HEK293 (cell line): ENCODE results near the gene TTLL11.

Experiments used
- CTCF ChIA-PET: fragments of 350-600 bp; formaldehyde crosslinking; extraction: SDS; loops from one replicate; lab custom pipeline; 2021; ENCODE audit warnings: antibody characterized with exemption; lab: Yijun Ruan, JAX
- POLR2A ChIA-PET: fragments of 300-600 bp; formaldehyde crosslinking; extraction: SDS; loops from one replicate; lab custom pipeline; 2020; ENCODE audit warnings: antibody characterized with exemption, inconsistent platforms; lab: Yijun Ruan, JAX
- H3K27ac ChIP-seq: fragments of 200-500 bp; sonication (Bioruptor generic); 2 replicates; pipeline ENCODE4 v1.5.1; 2014; ENCODE audit warnings: low read depth, low read length, control low read depth, inconsistent platforms; ENCODE audit errors: extremely low read depth
- H3K36me3 ChIP-seq, 2 experiments: fragments of 200-500 bp in 1 of 2; sonication (Bioruptor generic) in 1 of 2; 1 replicate in 1 of 2; 2 replicates in 1 of 2; pipeline ENCODE4 v1.5.1; 2014 to 2017; ENCODE audit warnings: inconsistent platforms in 2 of 2, low read length in 2 of 2; ENCODE audit not compliant: control insufficient read depth in 2 of 2, insufficient read depth in 1 of 2
- H3K4me1 ChIP-seq: fragments of 200-500 bp; sonication (Bioruptor generic); 2 replicates; pipeline ENCODE4 v1.5.1; 2014; ENCODE audit warnings: mild to moderate bottlenecking, low read length, inconsistent platforms; ENCODE audit not compliant: control insufficient read depth, insufficient read depth
- H3K4me3 ChIP-seq: 2 replicates; pipeline ENCODE4 v1.5.1; 2011; ENCODE audit warnings: low read depth, mild to moderate bottlenecking, control low read depth, low read length, moderate library complexity
- H3K9me3 ChIP-seq: fragments of 200-500 bp; sonication (Bioruptor generic); 2 replicates; pipeline ENCODE4 v1.5.1; 2014; ENCODE audit warnings: low read depth, low read length, inconsistent platforms; ENCODE audit not compliant: control insufficient read depth, insufficient read depth
- GLI2 ChIP-seq: fragments of 450-650 bp; formaldehyde crosslinking; IDR thresholded peaks from 2 replicates; pipeline ENCODE4; 2017; ENCODE audit warnings: missing biosample characterization, missing genetic modification characterization, low read depth, borderline replicate concordance
- HOXD13 ChIP-seq: sonication (generic); formaldehyde crosslinking; IDR thresholded peaks from 2 replicates; pipeline ENCODE4 v1.8.0; 2022; ENCODE audit warnings: missing genetic modification reagents, borderline replicate concordance
- KLF7 ChIP-seq: fragments of 450-650 bp; formaldehyde crosslinking; IDR thresholded peaks from 2 replicates; pipeline ENCODE4 v1.5.1; 2016; ENCODE audit warnings: missing biosample characterization, missing genetic modification characterization, borderline replicate concordance
- MYNN ChIP-seq: fragments of 450-650 bp; formaldehyde crosslinking; IDR thresholded peaks from 2 replicates; pipeline ENCODE4 v1.5.1; 2016; ENCODE audit warnings: missing biosample characterization, missing genetic modification characterization, borderline replicate concordance
- ZBTB49 ChIP-seq: fragments of 450-650 bp; formaldehyde crosslinking; IDR thresholded peaks from 2 replicates; pipeline ENCODE4 v1.5.1; 2016; ENCODE audit warnings: missing biosample characterization, missing genetic modification characterization, low read depth
- ZFP3 ChIP-seq: fragments of 450-650 bp; formaldehyde crosslinking; IDR thresholded peaks from 2 replicates; pipeline ENCODE4 v1.5.1; 2016; ENCODE audit warnings: low read depth, missing biosample characterization, missing genetic modification characterization
- ZFP41 ChIP-seq: fragments of 450-650 bp; formaldehyde crosslinking; IDR thresholded peaks from 2 replicates; pipeline ENCODE4 v1.5.1; 2016; ENCODE audit warnings: missing biosample characterization, missing genetic modification characterization, borderline replicate concordance
- ZNF133 ChIP-seq: fragments of 450-650 bp; formaldehyde crosslinking; IDR thresholded peaks from 2 replicates; pipeline ENCODE4 v1.5.1; 2016; ENCODE audit warnings: missing biosample characterization, missing genetic modification characterization
- ZNF140 ChIP-seq: fragments of 450-650 bp; formaldehyde crosslinking; IDR thresholded peaks from 2 replicates; pipeline ENCODE4 v1.5.1; 2016; ENCODE audit warnings: missing biosample characterization, missing genetic modification characterization
- ZNF148 ChIP-seq: fragments of 450-650 bp; formaldehyde crosslinking; IDR thresholded peaks from 2 replicates; pipeline ENCODE4 v1.5.0; 2017; ENCODE audit warnings: missing biosample characterization, missing genetic modification characterization, borderline replicate concordance
- ZNF19 ChIP-seq: fragments of 450-650 bp; formaldehyde crosslinking; IDR thresholded peaks from 2 replicates; pipeline ENCODE4; 2016; ENCODE audit warnings: missing biosample characterization, missing genetic modification characterization, low read depth
- ZNF211 ChIP-seq: fragments of 450-650 bp; formaldehyde crosslinking; IDR thresholded peaks from 2 replicates; pipeline ENCODE4 v1.5.1; 2016; ENCODE audit warnings: low read depth, missing biosample characterization, missing genetic modification characterization
- ZNF214 ChIP-seq: fragments of 450-650 bp; formaldehyde crosslinking; IDR thresholded peaks from 2 replicates; pipeline ENCODE4 v1.5.1; 2017; ENCODE audit warnings: missing biosample characterization, mild to moderate bottlenecking, missing genetic modification characterization, borderline replicate concordance
- ZNF248 ChIP-seq: fragments of 450-650 bp; formaldehyde crosslinking; IDR thresholded peaks from 2 replicates; pipeline ENCODE4 v1.5.1; 2017; ENCODE audit warnings: missing biosample characterization, missing genetic modification characterization
- ZNF266 ChIP-seq: fragments of 450-650 bp; formaldehyde crosslinking; IDR thresholded peaks from 2 replicates; pipeline ENCODE4 v1.5.1; 2016; ENCODE audit warnings: missing biosample characterization, missing genetic modification characterization, low read depth
- ZNF362 ChIP-seq: fragments of 450-650 bp; formaldehyde crosslinking; IDR thresholded peaks from 2 replicates; pipeline ENCODE4 v1.5.1; 2016; ENCODE audit warnings: missing biosample characterization, missing genetic modification characterization
- ZNF423 ChIP-seq: fragments of 450-650 bp; formaldehyde crosslinking; IDR thresholded peaks from 2 replicates; pipeline ENCODE4 v1.5.1; 2016; ENCODE audit warnings: missing biosample characterization, missing genetic modification characterization
- ZNF473 ChIP-seq: fragments of 450-650 bp; formaldehyde crosslinking; IDR thresholded peaks from 2 replicates; pipeline ENCODE4 v1.5.1; 2017; ENCODE audit warnings: missing biosample characterization, missing genetic modification characterization
- ZNF560 ChIP-seq: fragments of 450-650 bp; formaldehyde crosslinking; IDR thresholded peaks from 2 replicates; pipeline ENCODE4 v1.5.1; 2017; ENCODE audit warnings: missing biosample characterization, missing genetic modification characterization, borderline replicate concordance
- ZNF704 ChIP-seq: fragments of 450-650 bp; formaldehyde crosslinking; IDR thresholded peaks from 2 replicates; pipeline ENCODE4 v1.5.1; 2016; ENCODE audit warnings: missing biosample characterization, missing genetic modification characterization
- ZNF791 ChIP-seq: fragments of 450-650 bp; formaldehyde crosslinking; IDR thresholded peaks from 2 replicates; pipeline ENCODE4 v1.5.1; 2016; ENCODE audit warnings: missing biosample characterization, missing genetic modification characterization
- ZXDB ChIP-seq: fragments of 450-650 bp; formaldehyde crosslinking; IDR thresholded peaks from 2 replicates; pipeline ENCODE4 v1.5.1; 2016; ENCODE audit warnings: missing biosample characterization, missing genetic modification characterization

TTLL11 gene

GRCh38 chr9:121984726-121985402 is 108.2 kb downstream of the TTLL11 start:
- CTCF ChIA-PET, result interaction anchor here (0.8 to 1.0 kb wide), 4 partner anchors 298 to 439 kb away, joined by 3 to 4 read pairs (median 3); no protein-coding TSS in a partner anchor
- TF ChIP-seq ZNF140 (tag by site-specific recombination) (no peak), ZNF473 (no peak), ZNF148 (tag by site-specific recombination) (no peak), ZNF214 (tag by site-specific recombination) (no peak), ZNF423 (no peak), ZNF266 (tag by site-specific recombination) (no peak), ZNF248 (tag by site-specific recombination) (no peak), ZNF19 (tag by site-specific recombination) (no peak), ZNF211 (tag by site-specific recombination) (no peak), MYNN (no peak), GLI2 (tag by site-specific recombination) (no peak), HOXD13 (CRISPR knock-in tag) (no peak), ZNF362 (tag by site-specific recombination) (no peak)
- H3K4me3 ChIP-seq, result no peak overlapping the region
- no peak overlapping the region for H3K27ac ChIP-seq
- H3K9me3 ChIP-seq, result no peaks in the 10 kb centered on the region
- H3K36me3 ChIP-seq, result no peaks in the 10 kb centered on the region
- POLR2A ChIA-PET, result no interaction called here
- H3K4me1 ChIP-seq, result no peaks in the 10 kb centered on the region

GRCh38 chr9:121983736-121984135 is 109.4 kb downstream of the TTLL11 start:
- ChIA-PET CTCF (interaction anchor here (0.6 to 1.1 kb wide), 6 partner anchors 9 to 438 kb away, joined by 3 to 5 read pairs (median 3); no protein-coding TSS in a partner anchor), POLR2A (no interaction called here)
- no peak overlapping the region for H3K27ac ChIP-seq

GRCh38 chr9:121981118-121981883 is 111.8 kb downstream of the TTLL11 start:
- no peak overlapping the region for H3K27ac ChIP-seq

More at GRCh38 chr9:121983736-121984135, 109.4 kb downstream of the TTLL11 start:
- Histone ChIP-seq H3K4me1 (no peaks in the 10 kb centered on the region), H3K36me3 (no peaks in the 10 kb centered on the region), H3K9me3 (no peaks in the 10 kb centered on the region), H3K4me3 (no peak overlapping the region)
- TF ChIP-seq ZXDB (tag by site-specific recombination), result no peak
- TF ChIP-seq ZFP41, result no peak

More at GRCh38 chr9:121981118-121981883, 111.8 kb downstream of the TTLL11 start:
- Histone ChIP-seq H3K9me3 (no peaks in the 10 kb centered on the region), H3K36me3 (no peaks in the 10 kb centered on the region), H3K4me3 (no peak overlapping the region), H3K4me1 (no peaks in the 10 kb centered on the region)
- ChIA-PET POLR2A (no interaction called here), CTCF (interaction anchor here (0.6 to 1.0 kb wide), 5 partner anchors 18 to 431 kb away, joined by 3 to 5 read pairs (median 3); no protein-coding TSS in a partner anchor)
- TF ChIP-seq ZNF791 (tag by site-specific recombination) (no peak), ZNF133 (tag by site-specific recombination) (peak; percentile 88), ZNF560 (no peak), ZBTB49 (tag by site-specific recombination) (no peak), KLF7 (tag by site-specific recombination) (no peak), ZNF248 (tag by site-specific recombination) (no peak), ZNF704 (tag by site-specific recombination) (no peak), ZFP3 (tag by site-specific recombination) (no peak)
